NT2/D1 (cell line): Measurements from ENCODE around the gene EXOC2.

Experiments used
- YY1 ChIP-seq: IDR thresholded peaks from 2 replicates; pipeline ENCODE4 v1.6.1; 2011; ENCODE audit not compliant: insufficient read length, insufficient read depth
- ZNF274 ChIP-seq: IDR thresholded peaks from 2 replicates; pipeline ENCODE4 v1.6.1; 2011; ENCODE audit warnings: mild to moderate bottlenecking, low read depth, low read length

DNA sequence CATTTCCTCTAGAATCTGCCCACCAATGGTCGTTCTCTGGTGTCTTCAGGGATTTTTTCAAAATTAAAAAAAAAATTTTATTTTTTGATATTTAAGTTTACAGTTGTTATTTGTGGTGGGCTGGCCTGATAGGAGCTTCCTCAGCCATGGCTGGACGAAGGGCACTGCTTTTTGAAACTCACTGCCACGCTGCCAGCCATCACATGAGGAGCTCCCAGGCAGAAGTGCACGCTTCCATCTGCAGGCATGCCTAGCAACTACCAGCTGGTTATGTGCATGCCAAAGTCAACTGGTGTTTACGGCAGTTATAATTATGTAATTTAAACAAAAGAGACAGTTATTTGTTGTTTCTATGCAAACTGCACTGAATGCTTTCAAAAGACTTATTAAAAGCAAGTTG lies 196.3 kb downstream of the EXOC2 start:
- TF ChIP-seq ZNF274 (no peak), YY1 (no peak)
